ENCODE results near the gene LRRC17.

GRCh38 chr7:102992938-102993717, 80.3 kb downstream of the LRRC17 start:
- TF ChIP-seq CTCF (conservative IDR thresholded peaks at IDR 0.05; ENCODE audit: low read depth, low read length) (no peak), EZH2 (IDR thresholded peaks at IDR 0.05; ENCODE audit: low read length, unreplicated experiment) (no peak)
